ENCODE results near the gene TRABD2A. TPM values are rescaled to one million over a fixed set of nuclear protein-coding genes. Genes with fewer than 3 reads are reported as not detected.

TRABD2A gene
- total and polyA plus RNA-seq, 9 donors, result 12.2 to 71.0 (median 33.3) TPM

GRCh38 chr2:84854850-84855249 is 26.0 kb downstream of the TRABD2A start:
- Histone ChIP-seq H3K36me3 (no peaks in the 10 kb centered on the region), H3K27ac (no peak overlapping the region), H3K4me1 (ENCODE audit: insufficient read depth) (no peaks in the 10 kb centered on the region), H3K9me3 (no peaks in the 10 kb centered on the region), H3K27me3 (no peaks in the 10 kb centered on the region), H3K4me3 (no peak overlapping the region)
- DNase-seq, result no peak
- TF ChIP-seq CTCF (IDR thresholded peaks at IDR 0.05) (no peak), POLR2A (IDR thresholded peaks at IDR 0.05) (no peak), EP300 (IDR thresholded peaks at IDR 0.05) (no peak)
- intact Hi-C loops (cut with DNase I), result no loop called here
- 57 to 67% (median 60%) methylated on average over 4 of the region's 4 CpGs for WGBS, 3 donors

GRCh38 chr2:84851876-84852275 is 29.0 kb downstream of the TRABD2A start:
- H3K9me3 ChIP-seq, result no peaks in the 10 kb centered on the region
- WGBS, 3 donors, result 70 to 91% (median 79%) methylated on average over 3 of the region's 3 CpGs
- H3K4me3 ChIP-seq, result no peak overlapping the region
- H3K27ac ChIP-seq, result no peak overlapping the region
- intact Hi-C loops (cut with DNase I), result no loop called here
- H3K27me3 ChIP-seq, result no peaks in the 10 kb centered on the region
- no peaks in the 10 kb centered on the region for H3K4me1 ChIP-seq (ENCODE audit: insufficient read depth)
- TF ChIP-seq CTCF (IDR thresholded peaks at IDR 0.05) (no peak), POLR2A (IDR thresholded peaks at IDR 0.05) (no peak), EP300 (IDR thresholded peaks at IDR 0.05) (no peak)
- no peaks in the 10 kb centered on the region for H3K36me3 ChIP-seq
- DNase-seq, result no peak

- DNase-seq, result no peak
- H3K27ac ChIP-seq, result no peak overlapping the region
- whole genome bisulfite sequencing, 3 donors, result 94 to 100% (median 95%) methylated on average over 4 of the region's 4 CpGs
- H3K4me3 ChIP-seq, result no peak overlapping the region
- TF ChIP-seq CTCF (IDR thresholded peaks at IDR 0.05), result no peak
- TF ChIP-seq POLR2A (IDR thresholded peaks at IDR 0.05), result no peak
- no peak for TF ChIP-seq EP300 (IDR thresholded peaks at IDR 0.05)
- intact Hi-C loops (cut with DNase I), result no loop called here
- H3K9me3 ChIP-seq, result no peaks in the 10 kb centered on the region
- H3K27me3 ChIP-seq, result no peaks in the 10 kb centered on the region
- H3K4me1 ChIP-seq (ENCODE audit: insufficient read depth), result no peaks in the 10 kb centered on the region
- H3K36me3 ChIP-seq, result no peaks in the 10 kb centered on the region
These were observed 30.4 kb downstream of the TRABD2A start for GRCh38 chr2:84850471-84850870.

- no peaks in the 10 kb centered on the region for H3K36me3 ChIP-seq
- H3K4me3 ChIP-seq, result no peak overlapping the region
- no peak overlapping the region for H3K27ac ChIP-seq
- TF ChIP-seq EP300 (IDR thresholded peaks at IDR 0.05), result no peak
- H3K27me3 ChIP-seq, result no peaks in the 10 kb centered on the region
- intact Hi-C loops (cut with DNase I), result no loop called here
- 83 to 88% (median 85%) methylated on average over 8 of the region's 8 CpGs for WGBS, 3 donors
- DNase-seq, result no peak
- no peaks in the 10 kb centered on the region for H3K9me3 ChIP-seq
- H3K4me1 ChIP-seq (ENCODE audit: insufficient read depth), result no peaks in the 10 kb centered on the region
These were observed 31.5 kb downstream of the TRABD2A start for GRCh38 chr2:84849271-84849952.

GRCh38 chr2:84847326-84848050 is 33.4 kb downstream of the TRABD2A start:
- H3K4me3 ChIP-seq, result no peak overlapping the region
- TF ChIP-seq CTCF (IDR thresholded peaks at IDR 0.05) (no peak), POLR2A (IDR thresholded peaks at IDR 0.05) (no peak), EP300 (IDR thresholded peaks at IDR 0.05) (no peak)
- WGBS, 3 donors, result 79 to 88% (median 82%) methylated on average over 5 of the region's 5 CpGs
- H3K4me1 ChIP-seq (ENCODE audit: insufficient read depth), result no peaks in the 10 kb centered on the region
- H3K27ac ChIP-seq, result no peak overlapping the region
- no peaks in the 10 kb centered on the region for H3K36me3 ChIP-seq
- DNase-seq, result no peak
- no peaks in the 10 kb centered on the region for H3K27me3 ChIP-seq
- intact Hi-C loops (cut with DNase I), result no loop called here
- H3K9me3 ChIP-seq, result no peaks in the 10 kb centered on the region
